Breast epithelium (tissue), 4 donors: ENCODE data around the gene POLQ. TPM values are rescaled to one million over a fixed set of nuclear protein-coding genes. Genes with fewer than 3 reads are reported as not detected.

Experiments used
- DNase-seq, 2 donors: peaks; one replicate each; pipeline ENCODE4 v3.0.0-alpha.2; 2019; ENCODE audit warnings: low spot score in 2 of 2
- H3K27ac ChIP-seq, 2 donors: fragments of 200-600 bp; sonication (generic) in 1 of 2; one replicate each; pipeline ENCODE4 v1.5.1; 2016 to 2019; ENCODE audit warnings: mild to moderate bottlenecking in 1 of 2
- H3K27me3 ChIP-seq, 2 donors: fragments of 200-600 bp; sonication (generic) in 1 of 2; one replicate each; pipeline versions ENCODE4 v1.5.1 to v1.6.0; 2017 to 2019; ENCODE audit warnings: control low read depth in 1 of 2, mild to moderate bottlenecking in 1 of 2
- H3K36me3 ChIP-seq: fragments of 200-600 bp; one replicate; pipeline ENCODE4 v1.5.1; 2019
- H3K4me1 ChIP-seq, 2 donors: fragments of 200-600 bp; sonication (generic); one replicate each; pipeline ENCODE4 v1.5.1; 2016 to 2019; ENCODE audit warnings: control low read depth in 1 of 2
- H3K4me3 ChIP-seq, 3 donors: fragments of 200-600 bp; sonication (generic); 1 replicate in 2 of 3; 2 replicates in 1 of 3; pipeline ENCODE4 v1.5.1; 2016 to 2019; ENCODE audit warnings: mild to moderate bottlenecking in 3 of 3, moderate library complexity in 2 of 3
- H3K9me3 ChIP-seq, 2 donors: fragments of 200-600 bp; sonication (generic) in 1 of 2; one replicate each; pipeline ENCODE4 v1.5.1; 2016 to 2019; ENCODE audit warnings: control low read depth in 1 of 2
- CTCF ChIP-seq, 3 donors: fragments of 450-650 bp; IDR thresholded peaks; one replicate each; pipeline ENCODE4 v1.5.1; 2016 to 2017; ENCODE audit warnings: antibody characterized with exemption in 3 of 3, mild to moderate bottlenecking in 3 of 3, moderate library complexity in 3 of 3
- POLR2A ChIP-seq: fragments of 450-650 bp; IDR thresholded peaks from one replicate; pipeline ENCODE4 v1.6.1; 2016; ENCODE audit warnings: antibody characterized with exemption, mild to moderate bottlenecking, moderate library complexity
- POLR2AphosphoS5 ChIP-seq, 3 donors: sonication (generic); formaldehyde crosslinking; IDR thresholded peaks; one replicate each; pipeline ENCODE4 v1.6.1; 2017; ENCODE audit warnings: antibody characterized with exemption in 3 of 3
- intact Hi-C: fragments of 100-400 bp; cut with DNase I; formaldehyde crosslinking; loops from one replicate; pipeline ENCODE4 v1.15.1; 2023; ENCODE audit warnings: low total_unique reads
- total RNA-seq, 3 donors: library from RNA; depleted of rRNA; stranded (reverse); fragments of >200 nt; gene quantifications; one replicate each; pipeline ENCODE4 v1.1.0, GENCODE V29; 2016

POLQ gene
- total RNA-seq, 3 donors from 2014 or later: under 0.01 to 0.64 (median 0.29) TPM

GRCh38 chr3:121581691-121582090 lies 35.9 kb upstream of the POLQ start:
- Histone ChIP-seq H3K27me3 (no peaks in the 10 kb centered on the region), H3K4me1 (no peaks in the 10 kb centered on the region), H3K36me3 (no peaks in the 10 kb centered on the region), H3K4me3 (no peak overlapping the region), H3K27ac (no peak overlapping the region), H3K9me3 (no peaks in the 10 kb centered on the region)
- no peak for TF ChIP-seq POLR2A
- no peak for TF ChIP-seq CTCF (IDR thresholded peaks at IDR 0.05)
- TF ChIP-seq POLR2AphosphoS5 (IDR thresholded peaks at IDR 0.05): no peak
- DNase-seq: no peak
- intact Hi-C loops: no loop called here

GRCh38 chr3:121574449-121574848 lies 28.7 kb upstream of the POLQ start:
- no peak for TF ChIP-seq POLR2AphosphoS5 (IDR thresholded peaks at IDR 0.05)
- TF ChIP-seq POLR2A: no peak
- TF ChIP-seq CTCF (IDR thresholded peaks at IDR 0.05): no peak
- Histone ChIP-seq H3K4me1 (no peaks in the 10 kb centered on the region), H3K36me3 (no peaks in the 10 kb centered on the region), H3K27me3 (no peaks in the 10 kb centered on the region), H3K4me3 (no peak overlapping the region), H3K9me3 (no peaks in the 10 kb centered on the region), H3K27ac (no peak overlapping the region)
- intact Hi-C loops: no loop called here
- no peak for DNase-seq

- no peak within 1 kb of the TSS for H3K27ac ChIP-seq
- H3K4me3 ChIP-seq: no peak within 1 kb of the TSS
- H3K27me3 ChIP-seq: no peaks in the 10 kb centered on the region
- no peak for TF ChIP-seq POLR2AphosphoS5 (IDR thresholded peaks at IDR 0.05)
- TF ChIP-seq POLR2A: no peak
- TF ChIP-seq CTCF (IDR thresholded peaks at IDR 0.05): no peak
- no peaks in the 10 kb centered on the region for H3K9me3 ChIP-seq
- intact Hi-C loops: no loop called here
- DNase-seq: no peak
- no peaks in the 10 kb centered on the region for H3K36me3 ChIP-seq
- no peaks in the 10 kb centered on the region for H3K4me1 ChIP-seq
These were observed 21.9 kb upstream of the POLQ start, which contains the start of gene ARGFX for GRCh38 chr3:121567649-121568048. Gene ARGFX (plus strand): TSS chr3:121567949. CDS start chr3:121570714, 2,765 bp downstream.

- no peaks in the 10 kb centered on the region for H3K4me1 ChIP-seq
- no peak overlapping the region for H3K27ac ChIP-seq
- TF ChIP-seq POLR2A (no peak), POLR2AphosphoS5 (IDR thresholded peaks at IDR 0.05) (no peak), CTCF (IDR thresholded peaks at IDR 0.05) (no peak)
- no peaks in the 10 kb centered on the region for H3K9me3 ChIP-seq
- intact Hi-C loops: no loop called here
- DNase-seq: no peak
- H3K4me3 ChIP-seq: no peak overlapping the region
- no peaks in the 10 kb centered on the region for H3K27me3 ChIP-seq
- no peaks in the 10 kb centered on the region for H3K36me3 ChIP-seq
These were observed 21.0 kb upstream of the POLQ start for GRCh38 chr3:121566773-121567172.

GRCh38 chr3:121562148-121562547 lies 16.4 kb upstream of the POLQ start:
- Histone ChIP-seq H3K4me1 (no peaks in the 10 kb centered on the region), H3K27ac (no peak overlapping the region), H3K36me3 (no peaks in the 10 kb centered on the region), H3K4me3 (no peak overlapping the region), H3K27me3 (no peaks in the 10 kb centered on the region), H3K9me3 (no peaks in the 10 kb centered on the region)
- TF ChIP-seq POLR2A: no peak
- no peak for TF ChIP-seq POLR2AphosphoS5 (IDR thresholded peaks at IDR 0.05)
- no peak for TF ChIP-seq CTCF (IDR thresholded peaks at IDR 0.05)
- intact Hi-C loops: no loop called here
- no peak for DNase-seq
